Neuronal stem cell (in vitro differentiated cells): ENCODE data around the gene RELL2.

Experiments used
- DNase-seq: peaks from one replicate; pipeline ENCODE4 v3.0.0-alpha.2; 2013; ENCODE audit warnings: low spot score
- H2AFZ ChIP-seq: one replicate; pipeline ENCODE4 v1.6.1; 2013; ENCODE audit warnings: mild to moderate bottlenecking, low read length, inconsistent platforms
- H2AK5ac ChIP-seq: 2 replicates; pipeline ENCODE4 v1.6.1; 2013; ENCODE audit warnings: low read depth, mild to moderate bottlenecking, inconsistent platforms, low read length, moderate library complexity, mixed read lengths
- H2BK120ac ChIP-seq: 2 replicates; pipeline ENCODE4 v1.6.1; 2013; ENCODE audit warnings: low read depth, mild to moderate bottlenecking, inconsistent platforms, low read length, moderate library complexity, mixed read lengths
- H2BK12ac ChIP-seq: one replicate; pipeline ENCODE4 v1.6.1; 2013; ENCODE audit warnings: low read length, inconsistent platforms
- H2BK15ac ChIP-seq: 2 replicates; pipeline ENCODE4 v1.6.1; 2013; ENCODE audit warnings: mild to moderate bottlenecking, low read length, inconsistent platforms, mixed read lengths
- H2BK5ac ChIP-seq: one replicate; pipeline ENCODE4 v1.6.1; 2013; ENCODE audit warnings: inconsistent platforms, mild to moderate bottlenecking, low read length, moderate library complexity
- H3K14ac ChIP-seq: one replicate; pipeline ENCODE4 v1.6.1; 2013; ENCODE audit warnings: low read length, inconsistent platforms
- H3K18ac ChIP-seq: 2 replicates; pipeline ENCODE4 v1.6.1; 2013; ENCODE audit warnings: low read length, inconsistent platforms
- H3K23ac ChIP-seq: 2 replicates; pipeline ENCODE4 v1.6.1; 2013; ENCODE audit warnings: low read depth, mild to moderate bottlenecking, mixed read lengths, low read length, inconsistent platforms; ENCODE audit not compliant: poor library complexity
- H3K27ac ChIP-seq: replicated peaks from 3 replicates; pipeline ENCODE4 v1.5.1; 2013; ENCODE audit warnings: low read length, inconsistent platforms
- H3K27me3 ChIP-seq, 3 experiments: 2 replicates each; pipeline ENCODE4 v1.6.1; 2013; ENCODE audit warnings: low read length in 3 of 3, mild to moderate bottlenecking in 2 of 3, inconsistent platforms in 1 of 3, low read depth in 1 of 3, mixed read lengths in 1 of 3, moderate library complexity in 1 of 3; ENCODE audit not compliant: control insufficient read depth in 3 of 3, insufficient read depth in 3 of 3
- H3K36me3 ChIP-seq, 2 donors: replicated peaks in 1 of 2; 2 replicates each; pipeline ENCODE4 v1.6.1; 2013; ENCODE audit warnings: low read length in 2 of 2; ENCODE audit not compliant: control insufficient read depth in 2 of 2, insufficient read depth in 2 of 2
- H3K4ac ChIP-seq: 2 replicates; pipeline ENCODE4 v1.6.1; 2013; ENCODE audit warnings: inconsistent platforms, mild to moderate bottlenecking, low read length, moderate library complexity
- H3K4me1 ChIP-seq, 2 donors: 1 replicate in 1 of 2; 2 replicates in 1 of 2; pipeline ENCODE4 v1.6.1; 2013; ENCODE audit warnings: low read length in 2 of 2, low read depth in 1 of 2; ENCODE audit not compliant: control insufficient read depth in 2 of 2, insufficient read depth in 1 of 2
- H3K4me2 ChIP-seq: one replicate; pipeline ENCODE4 v1.6.1; 2013; ENCODE audit warnings: mild to moderate bottlenecking, low read length, inconsistent platforms; ENCODE audit not compliant: insufficient read depth, poor library complexity, severe bottlenecking
- H3K4me3 ChIP-seq, 2 donors: 2 replicates each; pipeline ENCODE4 v1.5.1; 2013; ENCODE audit warnings: low read length in 2 of 2, mild to moderate bottlenecking in 2 of 2, inconsistent platforms in 1 of 2, moderate library complexity in 1 of 2
- H3K79me1 ChIP-seq: one replicate; pipeline ENCODE4 v1.6.1; 2013; ENCODE audit warnings: low read depth, mild to moderate bottlenecking, inconsistent platforms, low read length, moderate library complexity
- H3K9ac ChIP-seq: one replicate; pipeline ENCODE4 v1.6.1; 2013; ENCODE audit warnings: mild to moderate bottlenecking, low read depth, low read length, inconsistent platforms; ENCODE audit not compliant: poor library complexity
- H3K9me3 ChIP-seq, 2 donors: replicated peaks in 1 of 2; 2 replicates each; pipeline versions ENCODE3 to v1.6.1; 2013; ENCODE audit warnings: low read length in 2 of 2, mild to moderate bottlenecking in 2 of 2, inconsistent platforms in 1 of 2, low read depth in 1 of 2, mixed read lengths in 1 of 2, moderate library complexity in 1 of 2; ENCODE audit not compliant: control insufficient read depth in 2 of 2, insufficient read depth in 1 of 2
- H4K8ac ChIP-seq: one replicate; pipeline ENCODE4 v1.6.1; 2013; ENCODE audit warnings: low read depth, mild to moderate bottlenecking, inconsistent platforms, low read length, moderate library complexity
- H4K91ac ChIP-seq: one replicate; pipeline ENCODE4 v1.6.1; 2013; ENCODE audit warnings: low read length, low read depth, mild to moderate bottlenecking, inconsistent platforms; ENCODE audit not compliant: poor library complexity
- WGBS, 2 donors: extraction: QIAGEN DNeasy Blood & Tissue Kit; methylation state at CpG; one replicate each; pipeline ENCODE4 v1.1.7; 2013; ENCODE audit warnings: missing lambda C conversion rate in 2 of 2, mixed read lengths in 1 of 2; ENCODE audit not compliant: insufficient read length in 2 of 2, insufficient replicate concordance in 1 of 2; ENCODE audit errors: extremely low coverage in 2 of 2; 5-methylcytosine and 5-hydroxymethylcytosine counted together

RELL2 gene

GRCh38 chr5:141662028-141662427 lies 25.2 kb downstream of the RELL2 start:
- H3K79me1 ChIP-seq = no peaks in the 10 kb centered on the region
- H3K4ac ChIP-seq = no peak overlapping the region
- H2BK15ac ChIP-seq = no peak overlapping the region
- no peak overlapping the region for H4K8ac ChIP-seq
- H3K23ac ChIP-seq = peak overlapping the region; percentile 82
- H3K9ac ChIP-seq = peak overlapping the region; percentile 9
- no peaks in the 10 kb centered on the region for H3K9me3 ChIP-seq
- H2BK5ac ChIP-seq = no peak overlapping the region
- no peak overlapping the region for H2BK120ac ChIP-seq
- no peak overlapping the region for H3K4me2 ChIP-seq
- H3K36me3 ChIP-seq = peaks cover 17 to 25% of the 10 kb centered on the region in 2 donors
- no peak for DNase-seq
- no peak overlapping the region for H2BK12ac ChIP-seq
- H3K4me1 ChIP-seq = no peaks in the 10 kb centered on the region
- no peak overlapping the region for H3K18ac ChIP-seq
- no peak overlapping the region for H3K4me3 ChIP-seq
- no peak overlapping the region for H4K91ac ChIP-seq
- H3K27ac ChIP-seq = no peak overlapping the region
- WGBS, 2 donors = no CpG with 5 or more reads among the region's 17 CpGs
- no peak overlapping the region for H3K14ac ChIP-seq
- no peak overlapping the region for H2AFZ ChIP-seq
- no peaks in the 10 kb centered on the region for H3K27me3 ChIP-seq
- no peak overlapping the region for H2AK5ac ChIP-seq

GRCh38 chr5:141663506-141663905 lies 26.7 kb downstream of the RELL2 start:
- Histone ChIP-seq H2BK5ac (no peak overlapping the region), H3K27me3 (no peaks in the 10 kb centered on the region), H3K18ac (no peak overlapping the region), H2AK5ac (no peak overlapping the region), H3K4me3 (no peak overlapping the region), H3K79me1 (no peaks in the 10 kb centered on the region), H3K23ac (no peak overlapping the region), H3K9me3 (no peaks in the 10 kb centered on the region), H3K4me2 (no peak overlapping the region), H3K36me3 (peaks cover 13 to 18% of the 10 kb centered on the region in 2 donors), H2AFZ (no peak overlapping the region), H4K8ac (no peak overlapping the region), H3K4me1 (no peaks in the 10 kb centered on the region), H3K4ac (no peak overlapping the region), H2BK15ac (no peak overlapping the region), H3K9ac (no peak overlapping the region), H3K14ac (no peak overlapping the region), H4K91ac (no peak overlapping the region), H3K27ac (no peak overlapping the region), H2BK120ac (no peak overlapping the region), H2BK12ac (no peak overlapping the region)
- DNase-seq = no peak
- WGBS, 2 donors = no CpG with 5 or more reads among the region's 8 CpGs

GRCh38 chr5:141664733-141665461 lies 28.1 kb downstream of the RELL2 start:
- no peak overlapping the region for H2BK5ac ChIP-seq
- peak; percentile 74 for DNase-seq
- no peak overlapping the region for H3K14ac ChIP-seq
- no peak overlapping the region for H3K4me2 ChIP-seq
- no peak overlapping the region for H2BK15ac ChIP-seq
- H2AFZ ChIP-seq = peak overlapping the region; percentile 58
- no peak overlapping the region for H3K27ac ChIP-seq
- H3K18ac ChIP-seq = no peak overlapping the region
- H3K36me3 ChIP-seq = peaks cover 9 to 27% of the 10 kb centered on the region in 2 donors
- no CpG with 5 or more reads among the region's 13 CpGs for WGBS, 2 donors
- H4K91ac ChIP-seq = no peak overlapping the region
- no peak overlapping the region for H4K8ac ChIP-seq
- peak overlapping the region; percentile 15 for H3K9ac ChIP-seq
- no peaks in the 10 kb centered on the region for H3K4me1 ChIP-seq
- no peak overlapping the region for H2BK120ac ChIP-seq
- no peaks in the 10 kb centered on the region for H3K27me3 ChIP-seq
- no peak overlapping the region for H2AK5ac ChIP-seq
- H3K79me1 ChIP-seq = no peaks in the 10 kb centered on the region
- H3K4ac ChIP-seq = no peak overlapping the region
- no peak overlapping the region for H3K4me3 ChIP-seq
- no peak overlapping the region for H3K23ac ChIP-seq
- no peak overlapping the region for H2BK12ac ChIP-seq
- H3K9me3 ChIP-seq = no peaks in the 10 kb centered on the region

- Histone ChIP-seq H4K91ac (no peak overlapping the region), H3K9me3 (no peaks in the 10 kb centered on the region), H3K23ac (no peak overlapping the region), H3K14ac (no peak overlapping the region), H2AK5ac (no peak overlapping the region), H3K9ac (no peak overlapping the region), H4K8ac (no peak overlapping the region), H3K27me3 (no peaks in the 10 kb centered on the region), H3K27ac (no peak overlapping the region), H3K4me3 (no peak overlapping the region), H3K18ac (no peak overlapping the region), H3K79me1 (no peaks in the 10 kb centered on the region), H3K36me3 (peaks cover 9 to 38% of the 10 kb centered on the region in 2 donors), H2BK120ac (no peak overlapping the region), H3K4ac (no peak overlapping the region), H2BK5ac (no peak overlapping the region), H3K4me1 (no peaks in the 10 kb centered on the region), H2BK15ac (no peak overlapping the region), H2AFZ (no peak overlapping the region), H2BK12ac (no peak overlapping the region), H3K4me2 (no peak overlapping the region)
- no peak for DNase-seq
- WGBS, 2 donors = no CpG with 5 or more reads among the region's 18 CpGs
Observed at GRCh38 chr5:141665995-141666940, 29.5 kb downstream of the RELL2 start.
